GM19455 (cell line): Measurements from ENCODE around the gene GLYATL3.
A peak's percentile ranks its signal among the peaks of the same experiment; 100 is the strongest.

ENCODE experiments used
- ATAC-seq: cut with Tn5 transposase; IDR thresholded peaks from one replicate; pipeline ENCODE4 v1.9.1; 2021; ENCODE audit not compliant: unreplicated experiment

Gene GLYATL3

GRCh38 chr6:49513153-49513989 lies 13.6 kb downstream of the GLYATL3 start:
- no peak for ATAC-seq

- no peak for ATAC-seq
These were observed 15.1 kb downstream of the GLYATL3 start for GRCh38 chr6:49514571-49515484.

- no peak for ATAC-seq
These were observed 15.9 kb downstream of the GLYATL3 start for GRCh38 chr6:49515485-49516146.

- ATAC-seq: no peak
These were observed 16.4 kb downstream of the GLYATL3 start for GRCh38 chr6:49516147-49516505.

- no peak for ATAC-seq
These were observed 18.2 kb downstream of the GLYATL3 start for GRCh38 chr6:49517919-49518318.

- peak; percentile 88 for ATAC-seq
These were observed 19.9 kb downstream of the GLYATL3 start for GRCh38 chr6:49519660-49520059.

- ATAC-seq: no peak
These were observed 23.2 kb downstream of the GLYATL3 start for GRCh38 chr6:49522710-49523593.

- ATAC-seq: no peak
These were observed 24.2 kb downstream of the GLYATL3 start for GRCh38 chr6:49523901-49524300.

GRCh38 chr6:49524541-49524940 lies 24.8 kb downstream of the GLYATL3 start:
- ATAC-seq: no peak

- no peak for ATAC-seq
These were observed 26.9 kb downstream of the GLYATL3 start for GRCh38 chr6:49526598-49526997.

GRCh38 chr6:49527320-49527719 lies 27.6 kb downstream of the GLYATL3 start:
- ATAC-seq: no peak

GRCh38 chr6:49528571-49528970 lies 28.8 kb downstream of the GLYATL3 start:
- no peak for ATAC-seq

- ATAC-seq: no peak
These were observed 30.5 kb downstream of the GLYATL3 start for GRCh38 chr6:49530141-49530776.

- peak; percentile 98 for ATAC-seq
These were observed 32.2 kb downstream of the GLYATL3 start for GRCh38 chr6:49531774-49532569.

GRCh38 chr6:49535795-49536194 lies 36.1 kb downstream of the GLYATL3 start:
- ATAC-seq: no peak

GRCh38 chr6:49539102-49539501 lies 39.4 kb downstream of the GLYATL3 start:
- ATAC-seq: no peak

- ATAC-seq: no peak
These were observed 40.9 kb downstream of the GLYATL3 start for GRCh38 chr6:49540614-49541013.

GRCh38 chr6:49541210-49541724 lies 41.5 kb downstream of the GLYATL3 start:
- ATAC-seq: no peak

GRCh38 chr6:49541936-49542335 lies 42.2 kb downstream of the GLYATL3 start:
- ATAC-seq: no peak
